Activated T-cell treated with anti-CD3 and anti-CD28 coated beads for 1 hour (primary cell): ENCODE results near the gene CDK15.
"Not testable (repeated sequence)": the region's sequence is repeated elsewhere in the genome, so short reads cannot be mapped to it uniquely, and the experiment has no call there.

ENCODE experiments used
- DNase-seq: peaks from one replicate; pipeline ENCODE4 v3.0.0-alpha.2; 2020; ENCODE audit warnings: low read depth

CDK15 gene

GRCh38 chr2:201831469-201831868 is 25.1 kb downstream of the CDK15 start:
- no peak for DNase-seq

- no peak for DNase-seq
Observed at GRCh38 chr2:201833781-201834180, 27.4 kb downstream of the CDK15 start.

- DNase-seq: no peak
Observed at GRCh38 chr2:201835066-201835465, 28.7 kb downstream of the CDK15 start.

GRCh38 chr2:201837391-201837790 is 31.1 kb downstream of the CDK15 start:
- no peak for DNase-seq

- DNase-seq: no peak
Observed at GRCh38 chr2:201837824-201838431, 31.6 kb downstream of the CDK15 start.

GRCh38 chr2:201839727-201840126 is 33.4 kb downstream of the CDK15 start:
- DNase-seq: no peak

- no peak for DNase-seq
Observed at GRCh38 chr2:201840726-201841125, 34.4 kb downstream of the CDK15 start.

- no peak for DNase-seq
Observed at GRCh38 chr2:201842131-201842860, 36.0 kb downstream of the CDK15 start.

- DNase-seq: not testable (repeated sequence)
Observed at GRCh38 chr2:201844922-201845321, 38.6 kb downstream of the CDK15 start.

GRCh38 chr2:201847481-201847880 is 41.1 kb downstream of the CDK15 start:
- no peak for DNase-seq

- no peak for DNase-seq
Observed at GRCh38 chr2:201852462-201852861, 46.1 kb downstream of the CDK15 start.

- no peak for DNase-seq
Observed at GRCh38 chr2:201852878-201853415, 46.6 kb downstream of the CDK15 start.

GRCh38 chr2:201854221-201854801 is 48.0 kb downstream of the CDK15 start:
- no peak for DNase-seq

GRCh38 chr2:201854841-201855240 is 48.5 kb downstream of the CDK15 start:
- DNase-seq: no peak

- no peak for DNase-seq
Observed at GRCh38 chr2:201855356-201855755, 49.0 kb downstream of the CDK15 start.

GRCh38 chr2:201857326-201857725 is 51.0 kb downstream of the CDK15 start:
- DNase-seq: no peak

GRCh38 chr2:201858281-201859184 is 52.2 kb downstream of the CDK15 start:
- DNase-seq: no peak

- no peak for DNase-seq
Observed at GRCh38 chr2:201859949-201860348, 53.6 kb downstream of the CDK15 start.

- no peak for DNase-seq
Observed at GRCh38 chr2:201860636-201861066, 54.3 kb downstream of the CDK15 start.

GRCh38 chr2:201862843-201863242 is 56.5 kb downstream of the CDK15 start:
- no peak for DNase-seq

- DNase-seq: no peak
Observed at GRCh38 chr2:201866643-201867473, 60.5 kb downstream of the CDK15 start.
